GM12891 (cell line): ENCODE measurements around the gene TMEM272.

Experiments used
- POLR2A ChIP-seq: IDR thresholded peaks from 2 replicates; pipeline ENCODE4 v1.6.1; 2011; ENCODE audit warnings: low read depth, low read length, control low read depth
- POLR2AphosphoS5 ChIP-seq: IDR thresholded peaks from 2 replicates; pipeline ENCODE4 v1.6.1; 2011; ENCODE audit warnings: low read depth, low read length, control low read depth

DNA sequence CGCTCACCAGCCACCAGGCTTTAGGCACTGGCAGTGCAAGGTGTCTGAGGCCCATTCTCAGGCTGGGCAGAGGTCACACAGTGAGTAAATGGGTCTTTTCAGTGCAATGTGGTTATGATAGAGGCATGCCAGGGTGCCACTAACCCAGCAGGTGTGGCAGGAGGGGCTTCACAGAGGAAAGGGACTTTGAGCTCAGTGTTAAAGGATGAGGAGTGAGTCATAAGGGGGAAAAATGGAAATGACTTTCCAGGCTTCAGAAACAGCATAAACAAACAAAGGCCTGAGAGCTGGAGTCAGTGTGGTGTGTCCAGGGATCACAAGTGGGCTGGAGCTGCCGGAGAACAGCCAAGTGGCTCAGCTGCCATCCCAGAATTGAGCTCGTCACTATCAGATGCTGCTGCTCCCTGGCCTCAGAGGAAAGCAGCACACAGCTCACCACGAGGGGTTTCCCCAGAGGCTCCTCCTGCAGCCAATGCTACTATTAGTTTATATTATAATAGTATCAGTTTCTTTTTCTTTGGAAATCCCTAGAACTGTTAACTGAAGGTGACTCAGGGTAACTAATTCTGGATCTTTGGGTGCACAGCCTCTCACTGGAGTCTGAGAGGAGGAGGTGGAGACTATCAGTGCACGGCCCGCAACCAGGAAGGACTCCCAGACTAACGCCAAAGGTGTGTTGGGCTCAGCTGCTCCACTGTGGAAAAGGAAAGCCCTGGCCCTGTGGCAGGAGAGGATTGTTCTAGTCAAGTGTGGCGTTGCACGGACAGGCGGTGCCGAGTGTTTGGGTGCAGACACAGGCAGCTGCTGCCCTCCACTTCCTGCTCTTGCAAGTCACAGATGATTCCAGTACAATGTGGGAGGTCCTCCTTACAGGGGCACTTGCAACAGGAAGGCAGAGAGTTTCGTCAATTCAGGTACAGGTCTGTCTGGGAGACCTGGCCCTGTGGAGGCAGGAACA is 80.5 kb downstream of the TMEM272 start:
- TF ChIP-seq POLR2AphosphoS5 (no peak; the same call in 1 of the 2 replicates), POLR2A (peak; percentile 52; the same call in 1 of the 2 replicates)
